KMS-11 (cell line): ENCODE data around the gene CAMSAP1.

Experiments
- H2AFZ ChIP-seq: fragments of 200-600 bp; sonication (generic); 2 replicates; pipeline ENCODE4 v1.6.1; 2016; ENCODE audit warnings: antibody characterized with exemption, mixed run types, low read depth
- H3K27ac ChIP-seq: fragments of 200-600 bp; sonication (generic); 2 replicates; pipeline ENCODE4 v1.6.1; 2016; ENCODE audit warnings: mild to moderate bottlenecking, mixed run types
- H3K27me3 ChIP-seq: fragments of 200-600 bp; sonication (generic); 2 replicates; pipeline ENCODE4 v1.6.1; 2017; ENCODE audit warnings: mild to moderate bottlenecking, low read depth, mixed run types, moderate library complexity; ENCODE audit not compliant: insufficient read depth
- H3K36me3 ChIP-seq: fragments of 200-600 bp; sonication (generic); 2 replicates; pipeline ENCODE4 v1.6.1; 2017; ENCODE audit warnings: mild to moderate bottlenecking, mixed run types; ENCODE audit not compliant: insufficient read depth
- H3K4me1 ChIP-seq: fragments of 200-600 bp; sonication (generic); 2 replicates; pipeline ENCODE4 v1.6.1; 2016; ENCODE audit warnings: mild to moderate bottlenecking, low read depth, mixed run types; ENCODE audit not compliant: poor library complexity, severe bottlenecking
- H3K4me2 ChIP-seq: fragments of 200-600 bp; sonication (generic); 2 replicates; pipeline ENCODE4 v1.7.0; 2016; ENCODE audit warnings: mild to moderate bottlenecking, mixed run types
- H3K4me3 ChIP-seq: fragments of 200-600 bp; sonication (generic); IDR thresholded peaks from 2 replicates; pipeline ENCODE4 v1.6.1; 2017; ENCODE audit warnings: low read depth, low read length, mixed read lengths; ENCODE audit not compliant: insufficient read depth
- H3K79me2 ChIP-seq: fragments of 200-600 bp; sonication (generic); 2 replicates; pipeline ENCODE4 v1.6.1; 2016; ENCODE audit warnings: low read depth, mixed run types; ENCODE audit not compliant: insufficient read depth
- H3K9ac ChIP-seq: fragments of 200-600 bp; sonication (generic); 2 replicates; pipeline ENCODE4 v1.6.1; 2016; ENCODE audit warnings: mild to moderate bottlenecking, mixed run types
- H4K20me1 ChIP-seq: fragments of 200-600 bp; sonication (generic); 2 replicates; pipeline ENCODE4 v1.6.1; 2016; ENCODE audit warnings: mild to moderate bottlenecking, mixed run types; ENCODE audit not compliant: insufficient read depth
- TF ChIP-seq, protein P1 (sequence below): fragments of 200-600 bp; sonication (generic); conservative IDR thresholded peaks from 2 replicates; pipeline ENCODE4 v1.6.1; 2017; ENCODE audit warnings: low read depth, mild to moderate bottlenecking, antibody characterized with exemption, low read length, moderate library complexity, mixed read lengths

CAMSAP1 gene

DNA sequence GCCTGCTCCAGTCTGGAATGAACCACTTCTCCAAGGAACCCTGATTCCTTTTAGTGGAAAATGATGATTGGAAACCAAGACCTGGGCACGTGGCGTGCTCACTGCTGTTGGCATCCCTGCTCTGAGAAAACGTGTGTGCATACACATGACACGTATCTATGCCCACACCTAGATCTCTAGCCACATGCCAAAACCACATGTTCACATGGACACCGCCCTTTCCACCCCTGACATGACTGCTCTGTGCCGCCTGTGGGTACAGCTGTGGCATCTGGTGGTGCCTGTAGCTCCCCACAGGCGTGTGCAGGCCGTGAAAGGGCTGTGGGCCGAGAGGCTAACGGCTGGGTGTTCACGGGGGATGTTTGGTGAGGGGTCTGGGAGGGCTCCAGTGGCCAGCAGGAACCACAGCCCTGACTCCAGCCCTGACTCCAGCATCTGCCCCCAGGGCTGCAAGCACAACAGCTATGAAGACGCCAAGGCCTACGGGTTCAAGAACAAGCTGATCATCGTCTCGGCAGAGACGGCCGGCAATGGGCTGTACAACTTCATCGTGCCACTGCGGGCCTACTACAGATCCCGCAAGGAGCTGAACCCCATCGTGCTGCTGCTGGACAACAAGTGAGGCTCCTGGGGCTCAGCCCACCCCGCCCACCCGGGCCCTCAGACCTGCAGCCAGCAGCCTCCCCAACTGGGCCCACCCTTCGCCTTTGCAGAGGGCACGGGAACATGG is 130.3 kb downstream of the CAMSAP1 start:
- H3K27me3 ChIP-seq = peaks cover 70% of the 10 kb centered on the region
- H3K79me2 ChIP-seq = no peaks in the 10 kb centered on the region
- H3K4me1 ChIP-seq = no peaks in the 10 kb centered on the region
- H3K4me3 ChIP-seq = no peak overlapping the region
- no peak overlapping the region for H3K9ac ChIP-seq
- H3K36me3 ChIP-seq = no peaks in the 10 kb centered on the region
- TF ChIP-seq, protein P1, sequence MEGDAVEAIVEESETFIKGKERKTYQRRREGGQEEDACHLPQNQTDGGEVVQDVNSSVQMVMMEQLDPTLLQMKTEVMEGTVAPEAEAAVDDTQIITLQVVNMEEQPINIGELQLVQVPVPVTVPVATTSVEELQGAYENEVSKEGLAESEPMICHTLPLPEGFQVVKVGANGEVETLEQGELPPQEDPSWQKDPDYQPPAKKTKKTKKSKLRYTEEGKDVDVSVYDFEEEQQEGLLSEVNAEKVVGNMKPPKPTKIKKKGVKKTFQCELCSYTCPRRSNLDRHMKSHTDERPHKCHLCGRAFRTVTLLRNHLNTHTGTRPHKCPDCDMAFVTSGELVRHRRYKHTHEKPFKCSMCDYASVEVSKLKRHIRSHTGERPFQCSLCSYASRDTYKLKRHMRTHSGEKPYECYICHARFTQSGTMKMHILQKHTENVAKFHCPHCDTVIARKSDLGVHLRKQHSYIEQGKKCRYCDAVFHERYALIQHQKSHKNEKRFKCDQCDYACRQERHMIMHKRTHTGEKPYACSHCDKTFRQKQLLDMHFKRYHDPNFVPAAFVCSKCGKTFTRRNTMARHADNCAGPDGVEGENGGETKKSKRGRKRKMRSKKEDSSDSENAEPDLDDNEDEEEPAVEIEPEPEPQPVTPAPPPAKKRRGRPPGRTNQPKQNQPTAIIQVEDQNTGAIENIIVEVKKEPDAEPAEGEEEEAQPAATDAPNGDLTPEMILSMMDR = no peak
- no peaks in the 10 kb centered on the region for H4K20me1 ChIP-seq
- no peak overlapping the region for H3K27ac ChIP-seq
- no peak overlapping the region for H3K4me2 ChIP-seq
- H2AFZ ChIP-seq = no peak overlapping the region

DNA sequence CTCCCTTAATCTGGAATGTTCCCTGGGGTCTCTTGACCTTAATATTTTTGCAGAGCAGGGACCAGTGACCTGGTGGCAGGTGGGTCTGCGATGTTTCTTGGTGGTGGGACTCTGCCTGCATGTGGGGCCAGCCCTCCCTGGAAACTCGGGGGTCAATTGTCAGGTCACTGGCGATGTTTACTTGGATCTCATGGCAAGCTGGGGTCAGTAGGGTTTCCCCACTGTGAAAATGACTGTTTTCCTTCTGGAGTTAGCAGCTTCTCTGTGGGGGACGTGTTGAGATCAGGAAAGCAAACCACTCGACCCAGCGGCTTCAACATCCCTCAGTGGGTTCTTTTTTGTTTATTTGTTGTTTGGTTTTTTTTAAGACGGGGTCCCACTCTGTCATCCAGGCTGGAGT is 131.4 kb downstream of the CAMSAP1 start:
- Histone ChIP-seq H3K4me3 (no peak overlapping the region), H3K27me3 (peaks cover 70% of the 10 kb centered on the region), H3K4me2 (no peak overlapping the region), H3K9ac (no peak overlapping the region), H3K4me1 (no peaks in the 10 kb centered on the region), H3K27ac (no peak overlapping the region), H2AFZ (no peak overlapping the region), H4K20me1 (no peaks in the 10 kb centered on the region), H3K36me3 (no peaks in the 10 kb centered on the region), H3K79me2 (no peaks in the 10 kb centered on the region)
- TF ChIP-seq, protein P1 = no peak

DNA sequence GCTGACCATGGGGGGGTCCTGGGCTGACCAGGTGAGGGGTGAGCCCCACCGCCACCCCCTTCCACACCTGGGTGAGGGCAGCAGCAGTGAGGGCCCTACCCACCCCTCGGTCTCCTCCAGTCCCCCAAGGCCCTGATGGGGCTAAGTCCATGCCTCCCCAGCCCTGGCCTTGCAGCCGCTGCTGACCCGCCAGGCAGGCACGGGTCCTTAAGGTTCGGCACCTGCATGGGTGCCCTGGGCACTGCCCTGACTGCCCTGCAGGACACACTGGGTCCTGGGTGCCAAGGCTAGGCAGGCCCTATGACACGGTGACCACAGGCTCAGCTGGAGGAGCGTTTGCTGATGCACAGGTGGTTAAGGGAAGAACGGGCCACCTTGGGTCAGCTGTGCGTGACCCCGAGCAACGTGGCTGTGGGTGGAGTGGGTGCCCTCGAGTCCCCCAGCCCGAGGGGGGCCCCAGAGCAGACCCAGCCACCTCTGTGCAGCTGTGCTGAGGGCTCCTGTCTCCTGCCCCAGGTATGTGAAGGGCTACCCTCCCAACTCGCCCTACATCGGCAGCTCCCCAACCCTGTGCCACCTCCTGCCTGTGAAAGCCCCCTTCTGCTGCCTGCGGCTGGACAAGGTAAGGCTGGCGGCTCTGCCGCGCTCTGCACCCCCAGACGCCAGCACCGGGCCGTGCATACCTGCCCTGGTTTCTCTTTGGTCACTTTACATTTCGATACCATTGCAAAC is 132.4 kb downstream of the CAMSAP1 start:
- Histone ChIP-seq H3K36me3 (no peaks in the 10 kb centered on the region), H3K27me3 (peaks cover 70% of the 10 kb centered on the region), H4K20me1 (no peaks in the 10 kb centered on the region), H3K27ac (no peak overlapping the region), H3K4me3 (no peak overlapping the region), H3K79me2 (no peaks in the 10 kb centered on the region), H3K4me2 (no peak overlapping the region), H2AFZ (no peak overlapping the region), H3K4me1 (no peaks in the 10 kb centered on the region), H3K9ac (no peak overlapping the region)
- TF ChIP-seq, protein P1 = no peak

DNA sequence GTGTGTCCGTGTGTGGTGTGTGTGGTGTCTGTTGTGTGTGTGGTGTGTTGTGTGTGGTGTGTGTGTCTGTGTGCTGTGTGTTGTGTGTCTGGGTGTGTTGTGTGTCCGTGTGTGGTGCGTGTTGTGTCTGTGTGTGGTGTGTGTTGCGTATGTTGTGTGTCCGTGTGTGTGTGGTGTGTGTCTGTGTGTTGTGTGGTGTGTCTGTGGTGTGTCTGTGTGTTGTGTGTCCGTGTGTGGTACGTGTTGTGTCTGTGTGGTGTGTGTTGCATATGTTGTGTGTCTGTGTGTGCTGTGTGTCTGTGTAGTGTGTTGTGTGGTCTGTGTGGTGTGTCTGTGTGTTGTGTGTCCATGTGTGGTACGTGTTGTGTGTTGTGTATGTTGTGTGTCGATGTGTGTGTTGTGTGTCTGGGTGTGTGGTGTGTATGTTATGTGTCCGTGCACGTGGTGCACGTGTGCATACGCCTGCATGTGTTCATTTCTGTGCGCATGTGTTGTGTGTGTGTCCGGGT is 133.1 kb downstream of the CAMSAP1 start:
- Histone ChIP-seq H3K36me3 (no peaks in the 10 kb centered on the region), H3K27ac (no peak overlapping the region), H3K4me2 (no peak overlapping the region), H3K79me2 (no peaks in the 10 kb centered on the region), H4K20me1 (no peaks in the 10 kb centered on the region), H2AFZ (no peak overlapping the region), H3K4me1 (no peaks in the 10 kb centered on the region), H3K9ac (no peak overlapping the region), H3K4me3 (no peak overlapping the region), H3K27me3 (peaks cover 66% of the 10 kb centered on the region)
- TF ChIP-seq, protein P1 = no peak
